ENCODE results near the gene MEF2A.
"Not testable (repeated sequence)": the region's sequence is repeated elsewhere in the genome, so short reads cannot be mapped to it uniquely, and the experiment has no call there.

MEF2A gene

GRCh38 chr15:99651023-99651807, 85.4 kb downstream of the MEF2A start:
- no peak for DNase-seq

- DNase-seq, result no peak
Measured at GRCh38 chr15:99656205-99656604, 90.4 kb downstream of the MEF2A start.

GRCh38 chr15:99657996-99658395, 92.2 kb downstream of the MEF2A start:
- no peak for DNase-seq

GRCh38 chr15:99662903-99663302, 97.1 kb downstream of the MEF2A start:
- no peak for DNase-seq

DNA sequence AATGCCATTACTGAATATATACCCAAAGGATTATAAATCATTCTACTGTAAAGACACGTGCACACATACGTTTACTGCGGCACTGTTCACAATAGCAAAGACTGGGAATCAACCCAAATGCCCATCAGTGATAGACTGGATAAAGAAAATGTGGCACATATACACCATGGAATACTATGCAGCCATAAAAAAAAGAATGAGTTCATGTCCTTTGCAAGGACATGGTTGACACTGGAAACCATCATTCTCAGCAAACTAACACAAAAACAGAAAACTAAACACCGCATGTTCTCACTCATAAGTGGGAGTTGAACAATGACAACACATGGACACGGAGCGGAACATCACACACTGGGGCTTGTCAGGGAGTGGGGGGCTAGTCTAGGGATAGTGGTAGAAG, 100.3 kb downstream of the MEF2A start:
- DNase-seq, result not testable (repeated sequence)

- DNase-seq, result no peak
Measured at GRCh38 chr15:99668533-99669182, 102.9 kb downstream of the MEF2A start.

- no peak for DNase-seq
Measured at GRCh38 chr15:99669250-99669649, 103.5 kb downstream of the MEF2A start.

- DNase-seq, result no peak
Measured at GRCh38 chr15:99671926-99672635, 106.3 kb downstream of the MEF2A start.

GRCh38 chr15:99673111-99673510, 107.3 kb downstream of the MEF2A start:
- DNase-seq, result no peak

DNA sequence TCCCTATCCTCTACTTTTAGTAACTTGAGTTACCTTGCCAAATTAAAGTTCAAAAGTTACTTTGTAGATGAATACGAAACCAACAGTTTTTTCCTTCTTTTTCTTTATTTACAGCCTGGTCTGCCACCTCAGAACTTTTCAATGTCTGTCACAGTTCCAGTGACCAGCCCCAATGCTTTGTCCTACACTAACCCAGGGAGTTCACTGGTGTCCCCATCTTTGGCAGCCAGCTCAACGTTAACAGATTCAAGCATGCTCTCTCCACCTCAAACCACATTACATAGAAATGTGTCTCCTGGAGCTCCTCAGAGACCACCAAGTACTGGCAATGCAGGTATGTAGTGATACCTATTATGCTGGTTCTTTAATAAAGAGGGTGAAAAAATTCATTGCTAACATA, 108.5 kb downstream of the MEF2A start:
- no peak for DNase-seq

GRCh38 chr15:99677540-99678134, 111.9 kb downstream of the MEF2A start:
- DNase-seq, result no peak

DNA sequence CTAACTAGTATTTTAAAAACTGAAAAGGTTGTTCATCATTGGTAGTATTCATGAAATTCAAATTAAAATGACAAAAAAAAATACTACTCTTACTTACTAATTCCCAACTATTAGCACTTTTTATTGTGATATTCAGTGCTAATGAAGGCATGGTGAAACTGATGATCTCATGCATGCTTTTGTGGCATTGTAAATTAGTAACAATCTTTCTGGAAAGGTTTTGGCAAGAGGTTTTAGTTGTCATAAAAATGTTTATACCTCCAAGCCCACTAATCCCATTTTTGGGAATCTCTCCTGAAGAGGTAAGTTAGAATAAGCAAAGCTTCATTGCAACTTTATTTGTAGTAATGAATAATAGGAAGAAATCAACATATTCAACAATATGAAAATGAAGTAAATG, 114.5 kb downstream of the MEF2A start:
- no peak for DNase-seq

DNA sequence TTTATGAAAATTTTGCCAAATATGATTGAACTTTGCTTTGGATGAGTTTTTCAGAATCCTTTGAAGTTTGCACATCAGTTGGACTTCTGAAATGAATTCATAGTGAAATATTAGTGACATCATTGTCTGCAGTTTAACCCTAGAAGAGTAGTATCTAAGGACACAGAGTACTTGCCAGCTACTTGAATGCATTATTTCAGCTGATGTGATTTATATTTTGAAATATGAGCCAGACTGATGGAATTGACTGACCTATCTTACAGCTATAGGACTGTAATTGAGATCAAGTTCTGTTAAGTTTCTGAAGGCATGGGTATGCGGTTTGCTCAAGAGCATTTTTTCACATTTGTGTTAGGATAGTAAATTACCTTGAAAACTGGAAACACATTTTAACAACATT, 116.2 kb downstream of the MEF2A start:
- no peak for DNase-seq

DNA sequence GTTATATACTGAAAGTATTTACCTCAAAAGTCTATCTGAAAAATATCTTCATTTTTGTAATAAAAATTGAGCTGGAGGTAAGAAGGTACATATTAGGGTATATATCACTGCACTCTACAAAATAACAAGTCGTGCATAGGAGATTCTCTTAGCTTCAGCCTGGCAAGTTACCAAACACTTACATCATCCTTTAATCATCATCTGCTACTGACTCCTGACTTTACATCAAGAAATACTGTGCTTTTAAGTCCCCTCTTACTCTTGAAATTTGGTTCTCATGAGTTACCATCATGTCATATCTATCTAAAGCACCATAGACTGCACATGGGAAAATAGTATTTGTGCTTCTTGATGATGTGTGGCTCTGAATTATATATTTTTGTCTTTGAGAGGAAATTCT, 116.7 kb downstream of the MEF2A start:
- no peak for DNase-seq

DNA sequence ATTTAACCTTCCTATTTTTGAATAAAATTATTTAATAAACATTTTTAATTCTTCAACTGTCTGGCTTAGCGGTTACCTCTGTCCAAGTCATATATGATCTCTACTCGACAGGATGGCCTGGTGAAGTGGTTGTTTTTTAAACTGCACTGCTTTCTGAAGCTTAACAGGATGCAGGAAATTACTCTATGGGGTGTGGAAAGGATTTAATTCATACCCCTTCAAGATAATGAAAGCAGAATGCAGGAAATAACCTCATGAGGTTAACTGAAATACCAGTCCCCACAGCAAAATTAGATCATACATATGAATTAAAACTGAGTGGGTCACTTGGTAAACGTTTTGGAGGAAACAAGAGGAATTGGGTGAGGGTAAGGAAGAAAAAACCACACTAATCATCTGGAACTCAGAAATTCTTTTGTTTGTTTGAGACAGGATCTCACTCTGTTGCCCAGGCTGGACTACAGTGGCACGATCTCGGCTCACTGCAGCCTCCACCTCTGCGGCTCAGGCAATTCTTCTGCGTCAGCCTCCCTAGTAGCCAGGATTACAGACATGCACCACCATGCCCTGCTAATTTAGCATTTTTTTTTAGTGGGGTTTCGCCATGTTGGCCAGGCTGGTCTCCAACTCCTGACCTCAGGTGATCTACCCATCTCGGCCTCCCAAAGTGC, 117.4 kb downstream of the MEF2A start:
- DNase-seq, result no peak

GRCh38 chr15:99686290-99686689, 120.5 kb downstream of the MEF2A start:
- DNase-seq, result no peak

DNA sequence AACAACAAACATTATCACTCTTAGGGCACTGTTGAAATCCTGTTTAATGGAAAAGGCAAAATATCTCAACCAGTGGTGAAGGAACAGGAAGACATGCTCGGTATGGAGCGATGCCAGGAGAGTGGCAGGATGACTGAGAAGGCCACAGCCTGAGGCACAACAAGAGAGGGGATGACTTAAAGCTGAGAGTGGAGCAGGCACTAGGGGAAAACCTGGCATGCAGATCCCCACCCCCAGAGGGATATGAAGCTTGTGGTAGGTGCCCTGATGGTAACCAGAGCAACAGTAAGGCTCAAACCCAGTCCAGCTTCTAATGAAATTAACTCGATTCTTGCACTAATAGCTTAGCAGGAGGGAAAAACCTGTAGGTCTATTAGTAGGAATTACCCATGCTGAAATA, 127.0 kb downstream of the MEF2A start:
- DNase-seq, result no peak

DNA sequence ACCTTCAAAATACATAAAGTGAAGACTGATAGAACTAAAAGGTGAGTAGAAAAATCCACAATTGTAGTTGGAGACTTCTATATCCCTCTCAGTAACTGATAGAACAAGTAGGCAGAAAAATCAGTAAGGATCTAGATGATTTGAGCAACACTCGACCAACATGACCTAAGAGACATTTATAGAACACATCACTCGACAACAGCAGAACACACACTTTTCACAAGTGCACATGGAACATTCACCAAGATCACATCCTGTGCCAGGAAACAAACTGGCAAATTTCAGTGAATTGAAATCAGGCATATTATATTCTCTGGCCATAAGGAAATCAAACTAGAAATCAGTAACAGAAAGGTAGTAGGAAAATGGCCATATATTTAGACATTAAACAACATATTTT, 130.3 kb downstream of the MEF2A start:
- no peak for DNase-seq

GRCh38 chr15:99702895-99703602, 137.3 kb downstream of the MEF2A start:
- DNase-seq, result no peak

DNA sequence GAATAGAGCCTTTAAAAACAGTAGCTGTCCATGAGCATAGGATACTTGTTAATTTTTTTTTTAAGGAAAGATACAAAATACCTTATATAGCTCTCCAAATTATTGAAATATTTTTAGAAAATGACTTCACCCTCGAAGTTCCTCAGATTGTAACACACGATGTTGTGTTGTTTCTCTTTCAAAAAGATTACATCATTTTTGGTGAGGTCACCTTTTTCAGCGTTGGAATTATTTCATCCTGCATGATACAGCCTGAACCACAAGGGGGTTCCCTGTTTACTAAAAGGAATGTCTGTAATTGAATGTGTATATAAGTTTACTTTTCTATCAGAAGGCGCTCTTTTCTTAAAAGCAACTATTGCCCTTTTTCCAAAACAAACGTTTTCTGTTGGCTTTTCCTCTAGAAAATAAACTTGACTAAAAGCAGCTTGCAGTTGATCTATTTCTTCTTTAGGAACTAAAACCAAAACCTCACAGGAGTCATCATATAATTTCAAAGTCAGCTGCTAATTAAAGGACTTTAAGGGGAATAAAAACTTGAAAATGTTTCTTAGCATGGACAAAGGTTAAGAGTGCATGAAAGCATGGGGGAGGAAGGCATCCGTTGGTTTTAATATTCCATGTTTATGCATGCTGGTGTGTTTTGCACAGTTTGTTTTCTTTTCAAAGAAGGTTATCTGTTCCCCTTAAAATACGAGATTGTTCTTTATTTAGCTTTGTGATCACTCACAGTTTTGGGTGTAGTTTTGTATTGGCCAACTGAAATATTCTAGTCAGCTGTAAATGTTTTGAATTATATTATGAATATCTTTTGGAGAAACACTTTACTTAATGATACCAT, 138.0 kb downstream of the MEF2A start:
- no peak for DNase-seq

DNA sequence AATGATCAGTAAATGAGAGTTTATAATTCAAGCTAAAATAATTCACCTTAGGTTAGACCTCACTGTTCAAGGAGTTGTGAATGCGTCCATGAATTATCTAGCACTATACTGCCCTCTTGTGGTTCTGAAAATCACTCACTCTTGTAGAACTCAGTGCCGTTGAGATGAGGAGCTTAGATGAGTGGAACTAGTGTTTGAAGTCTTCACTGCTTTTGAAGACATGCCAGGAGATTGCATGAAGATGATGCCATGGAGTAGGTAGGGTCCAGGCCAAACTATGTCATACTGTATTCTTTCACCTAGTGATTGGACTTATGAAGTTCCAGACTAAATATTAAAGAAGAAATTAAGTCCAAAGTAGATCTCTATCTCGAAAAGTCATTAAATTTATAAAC, 138.7 kb downstream of the MEF2A start:
- no peak for DNase-seq

Data from right hindlimb (tissue), 1 donor.